ENCODE data around the gene EXOC3.
"Not testable (repeated sequence)": the region's sequence is repeated elsewhere in the genome, so short reads cannot be mapped to it uniquely, and the experiment has no call there.

Gene EXOC3

GRCh38 chr5:473551-474192 is 30.7 kb downstream of the EXOC3 start:
- peak; percentile 70 for DNase-seq (ENCODE audit: low spot score)

- DNase-seq (ENCODE audit: low spot score) = not testable (repeated sequence)
Observed at GRCh38 chr5:474232-474839, 31.4 kb downstream of the EXOC3 start.

GRCh38 chr5:474840-475661 is 32.1 kb downstream of the EXOC3 start:
- no peak for DNase-seq (ENCODE audit: low spot score)

- no peak for DNase-seq (ENCODE audit: low spot score)
Observed at GRCh38 chr5:475704-476101, 32.7 kb downstream of the EXOC3 start.

GRCh38 chr5:476102-476813 is 33.3 kb downstream of the EXOC3 start:
- no peak for DNase-seq (ENCODE audit: low spot score)

- no peak for DNase-seq (ENCODE audit: low spot score)
Observed at GRCh38 chr5:476814-477175, 33.8 kb downstream of the EXOC3 start.

- no peak for DNase-seq (ENCODE audit: low spot score)
Observed at GRCh38 chr5:477247-477646, 34.3 kb downstream of the EXOC3 start.

GRCh38 chr5:477871-478270 is 34.9 kb downstream of the EXOC3 start:
- DNase-seq (ENCODE audit: low spot score) = no peak

- DNase-seq (ENCODE audit: low spot score) = no peak
Observed at GRCh38 chr5:478369-478981, 35.5 kb downstream of the EXOC3 start.

- DNase-seq (ENCODE audit: low spot score) = no peak
Observed at GRCh38 chr5:478982-479535, 36.1 kb downstream of the EXOC3 start.

GRCh38 chr5:479566-480319 is 36.8 kb downstream of the EXOC3 start:
- no peak for DNase-seq (ENCODE audit: low spot score)

- no peak for DNase-seq (ENCODE audit: low spot score)
Observed at GRCh38 chr5:481347-481746, 38.4 kb downstream of the EXOC3 start.

- no peak for DNase-seq (ENCODE audit: low spot score)
Observed at GRCh38 chr5:482021-482420, 39.0 kb downstream of the EXOC3 start.

- DNase-seq (ENCODE audit: low spot score) = no peak
Observed at GRCh38 chr5:482506-482905, 39.5 kb downstream of the EXOC3 start.

- DNase-seq (ENCODE audit: low spot score) = no peak
Observed at GRCh38 chr5:483011-483410, 40.0 kb downstream of the EXOC3 start.

- DNase-seq (ENCODE audit: low spot score) = no peak
Observed at GRCh38 chr5:483434-484140, 40.6 kb downstream of the EXOC3 start.

- DNase-seq (ENCODE audit: low spot score) = no peak
Observed at GRCh38 chr5:484556-484955, 41.6 kb downstream of the EXOC3 start.

- no peak for DNase-seq (ENCODE audit: low spot score)
Observed at GRCh38 chr5:485113-485945, 42.4 kb downstream of the EXOC3 start.

- no peak for DNase-seq (ENCODE audit: low spot score)
Observed at GRCh38 chr5:485946-486491, 43.0 kb downstream of the EXOC3 start.

Data from ecto neural progenitor cell (in vitro differentiated cells).